T-cell (primary cell): ENCODE measurements around the gene OOEP. TPM values are rescaled to one million over a fixed set of nuclear protein-coding genes. Genes with fewer than 3 reads are reported as not detected.

Experiments
- ATAC-seq, 4 experiments: fragments of 200-7000 bp in 3 of 4; fragments of 150-1000 bp in 1 of 4; cut with Tn5 transposase; replicated peaks in 1 of 4; 1 replicate in 3 of 4; 2 replicates in 1 of 4; pipeline ENCODE4 v1.10.0; 2021; ENCODE audit warnings: moderate library complexity in 3 of 4, mild to moderate bottlenecking in 2 of 4, moderate number of reproducible peaks in 1 of 4
- CTCF ChIA-PET, 2 donors: fragments of 300-600 bp; sonication (Branson Sonifier 250); formaldehyde crosslinking; loops; one replicate each; lab custom pipeline; 2022; ENCODE audit warnings: antibody characterized with exemption in 2 of 2; lab: Charles Lee
- POLR2A ChIA-PET, 2 donors: fragments of 300-600 bp; sonication (Branson Sonifier 250); formaldehyde crosslinking; loops; one replicate each; lab custom pipeline; 2022; ENCODE audit warnings: antibody characterized with exemption in 2 of 2; lab: Charles Lee
- DNase-seq, 35 experiments: peaks; one replicate each; pipeline versions ENCODE4 v3.0.0 to v3.0.0-alpha.2; 2013 to 2023
- H3K27ac ChIP-seq: one replicate; pipeline ENCODE4 v1.5.1; 2013; ENCODE audit warnings: low read length
- H3K27me3 ChIP-seq, 2 experiments: replicated peaks in 1 of 2; 1 replicate in 1 of 2; 2 replicates in 1 of 2; pipeline versions ENCODE4 v1.6.1 to v1.7.0; 2013; ENCODE audit warnings: low read length in 1 of 2, mixed read lengths in 1 of 2; ENCODE audit not compliant: control insufficient read depth in 2 of 2, insufficient read depth in 2 of 2; ENCODE audit errors: extremely low read depth in 1 of 2
- H3K36me3 ChIP-seq, 2 donors: 1 replicate in 1 of 2; 2 replicates in 1 of 2; pipeline versions ENCODE4 v1.6.1 to v1.7.0; 2013; ENCODE audit warnings: low read length in 1 of 2; ENCODE audit not compliant: control insufficient read depth in 2 of 2, insufficient read depth in 1 of 2; ENCODE audit errors: extremely low read depth in 1 of 2
- H3K4me1 ChIP-seq, 2 experiments: 1 replicate in 1 of 2; 2 replicates in 1 of 2; pipeline versions ENCODE4 v1.6.1 to v1.7.0; 2013; ENCODE audit warnings: low read length in 2 of 2, mixed read lengths in 1 of 2; ENCODE audit not compliant: insufficient read depth in 2 of 2, control insufficient read depth in 1 of 2; ENCODE audit errors: extremely low read depth in 1 of 2
- H3K4me3 ChIP-seq, 2 donors: 1 replicate in 1 of 2; 2 replicates in 1 of 2; pipeline versions ENCODE4 v1.5.1 to v1.7.0; 2013; ENCODE audit warnings: mild to moderate bottlenecking in 2 of 2, low read length in 1 of 2, moderate library complexity in 1 of 2; ENCODE audit not compliant: control insufficient read depth in 1 of 2; ENCODE audit errors: extremely low read depth in 1 of 2
- H3K9me3 ChIP-seq: 2 replicates; pipeline ENCODE4 v1.7.0; 2013
- H3K27ac Mint-ChIP-seq, 2 donors: one replicate each; pipeline ENCODE4 v1.8.0; 2020 to 2021; ENCODE audit warnings: mild to moderate bottlenecking in 2 of 2, mixed read lengths in 2 of 2
- H3K27me3 Mint-ChIP-seq, 2 donors: one replicate each; pipeline ENCODE4 v1.8.0; 2021 to 2022; ENCODE audit warnings: mixed read lengths in 2 of 2
- H3K36me3 Mint-ChIP-seq: one replicate; pipeline ENCODE4 v1.8.0; 2021; ENCODE audit warnings: mixed read lengths
- H3K4me1 Mint-ChIP-seq, 3 donors: one replicate each; pipeline ENCODE4 v1.8.0; 2020 to 2022; ENCODE audit warnings: mixed read lengths in 3 of 3, mild to moderate bottlenecking in 1 of 3
- H3K4me3 Mint-ChIP-seq, 3 donors: one replicate each; pipeline ENCODE4 v1.8.0; 2020 to 2022; ENCODE audit warnings: mild to moderate bottlenecking in 3 of 3, mixed read lengths in 3 of 3, moderate library complexity in 3 of 3
- H3K9me3 Mint-ChIP-seq, 3 donors: one replicate each; pipeline ENCODE4 v1.8.0; 2020 to 2022; ENCODE audit warnings: mixed read lengths in 3 of 3
- WGBS: methylation state at CpG from one replicate; pipeline ENCODE4 v1.1.5; 2013; ENCODE audit warnings: missing lambda C conversion rate; ENCODE audit not compliant: insufficient coverage; 5-methylcytosine and 5-hydroxymethylcytosine counted together
- total RNA-seq, 35 experiments: library from RNA in 6 of 35; stranded (reverse) in 6 of 35; fragments of 120-200 nt in 1 of 35; gene quantifications; one replicate each; pipeline versions ENCODE4 v1.2.1 to v1.2.4 and lab custom pipeline; 2013 to 2026

OOEP gene
- total RNA-seq, 5 donors from 2014 or later (not counting 1 experiment from before 2014, with no cell fraction given): 0.63 to 0.93 TPM; not detected in 3

GRCh38 chr6:73363537-73363875 is 6.2 kb downstream of the OOEP start:
- Mint-ChIP-seq H3K27ac (no peak overlapping the region), H3K4me3 (no peak overlapping the region), H3K4me1 (no peaks in the 10 kb centered on the region), H3K27me3 (peaks cover 0 to 3% of the 10 kb centered on the region in 2 donors), H3K36me3 (no peaks in the 10 kb centered on the region), H3K9me3 (no peaks in the 10 kb centered on the region)
- H3K36me3 ChIP-seq: no peaks in the 10 kb centered on the region
- H3K9me3 ChIP-seq: no peaks in the 10 kb centered on the region
- no peak overlapping the region for H3K27ac ChIP-seq
- no peaks in the 10 kb centered on the region for H3K4me1 ChIP-seq
- POLR2A ChIA-PET: no interaction called here
- ATAC-seq (no peak), DNase-seq (no peak)
- peaks cover 0 to 20% of the 10 kb centered on the region in 2 experiments for H3K27me3 ChIP-seq
- CTCF ChIA-PET: no interaction called here
- H3K4me3 ChIP-seq: no peak overlapping the region
- 96% methylated on average over 18 of the region's 23 CpGs for WGBS

- Histone ChIP-seq H3K9me3 (no peaks in the 10 kb centered on the region), H3K27ac (no peak overlapping the region), H3K27me3 (peaks cover 0 to 20% of the 10 kb centered on the region in 2 experiments), H3K36me3 (no peaks in the 10 kb centered on the region), H3K4me3 (no peak overlapping the region), H3K4me1 (no peaks in the 10 kb centered on the region)
- ChIA-PET POLR2A (no interaction called here), CTCF (no interaction called here)
- DNase-seq (no peak), ATAC-seq (no peak)
- H3K4me1 Mint-ChIP-seq: no peaks in the 10 kb centered on the region
- peaks cover 0 to 3% of the 10 kb centered on the region in 2 donors for H3K27me3 Mint-ChIP-seq
- no peak overlapping the region for H3K27ac Mint-ChIP-seq
- 96% methylated on average over 27 of the region's 31 CpGs for WGBS
- no peaks in the 10 kb centered on the region for H3K36me3 Mint-ChIP-seq
- H3K9me3 Mint-ChIP-seq: no peaks in the 10 kb centered on the region
- H3K4me3 Mint-ChIP-seq: no peak overlapping the region
These were observed 6.7 kb downstream of the OOEP start for GRCh38 chr6:73362869-73363536.

GRCh38 chr6:73362358-73362757 is 7.3 kb downstream of the OOEP start, which contains the start of gene KHDC3L:
Gene KHDC3L, plus strand, starts transcription at chr6:73362658. Its CDS starts 72 bp downstream, at chr6:73362730.
- H3K27ac Mint-ChIP-seq: no peak within 1 kb of the TSS
- H3K27me3 Mint-ChIP-seq: peaks cover 0 to 3% of the 10 kb centered on the region in 2 donors

GRCh38 chr6:73353636-73354593 is 15.8 kb downstream of the OOEP start, which contains the start of gene DPPA5:
Gene DPPA5, minus strand, starts transcription at chr6:73354276. Its CDS starts 51 bp downstream, at chr6:73354225.
- H3K4me1 Mint-ChIP-seq: no peaks in the 10 kb centered on the region
- POLR2A ChIA-PET: no interaction called here

More at GRCh38 chr6:73362358-73362757, 7.3 kb downstream of the OOEP start, which contains the start of gene KHDC3L:
- no peaks in the 10 kb centered on the region for H3K4me1 Mint-ChIP-seq
- 88% methylated on average over 23 of the region's 23 CpGs for WGBS
- H3K9me3 Mint-ChIP-seq: no peaks in the 10 kb centered on the region
- Histone ChIP-seq H3K36me3 (no peaks in the 10 kb centered on the region), H3K4me3 (no peak within 1 kb of the TSS), H3K27ac (no peak within 1 kb of the TSS), H3K27me3 (peaks cover 0 to 20% of the 10 kb centered on the region in 2 experiments), H3K9me3 (no peaks in the 10 kb centered on the region), H3K4me1 (no peaks in the 10 kb centered on the region)
- POLR2A ChIA-PET: no interaction called here
- CTCF ChIA-PET: no interaction called here
- H3K36me3 Mint-ChIP-seq: no peaks in the 10 kb centered on the region
- ATAC-seq (no peak), DNase-seq (no peak)
- no peak within 1 kb of the TSS for H3K4me3 Mint-ChIP-seq

GRCh38 chr6:73349311-73349710 is 20.4 kb downstream of the OOEP start:
- Mint-ChIP-seq H3K27ac (no peak overlapping the region), H3K27me3 (peaks cover 43 to 47% of the 10 kb centered on the region in 2 donors)

More at GRCh38 chr6:73353636-73354593, 15.8 kb downstream of the OOEP start, which contains the start of gene DPPA5:
- H3K36me3 ChIP-seq: no peaks in the 10 kb centered on the region
- no peak within 1 kb of the TSS for H3K27ac Mint-ChIP-seq
- H3K4me3 ChIP-seq: no peak within 1 kb of the TSS
- peaks cover 26 to 27% of the 10 kb centered on the region in 2 donors for H3K27me3 Mint-ChIP-seq
- H3K27ac ChIP-seq: no peak within 1 kb of the TSS
- no peak within 1 kb of the TSS for H3K4me3 Mint-ChIP-seq
- ATAC-seq (no peak), DNase-seq (no peak)
- no peaks in the 10 kb centered on the region for H3K9me3 ChIP-seq
- no peaks in the 10 kb centered on the region for H3K4me1 ChIP-seq
- CTCF ChIA-PET: interaction anchor here in 1 of 2 donors (0.7 kb wide), 1 partner anchor 238 kb away, joined by 6 read pairs; no protein-coding TSS in a partner anchor
- peaks cover 0 to 37% of the 10 kb centered on the region in 2 experiments for H3K27me3 ChIP-seq
- 85% methylated on average over 46 of the region's 59 CpGs for WGBS
- H3K36me3 Mint-ChIP-seq: no peaks in the 10 kb centered on the region
- H3K9me3 Mint-ChIP-seq: no peaks in the 10 kb centered on the region

GRCh38 chr6:73348550-73349204 is 21.0 kb downstream of the OOEP start:
- CTCF ChIA-PET: no interaction called here
- WGBS: 66% methylated on average over 17 of the region's 33 CpGs
- Mint-ChIP-seq H3K9me3 (no peaks in the 10 kb centered on the region), H3K27ac (no peak overlapping the region), H3K4me1 (no peaks in the 10 kb centered on the region), H3K4me3 (no peak overlapping the region), H3K36me3 (no peaks in the 10 kb centered on the region), H3K27me3 (peaks cover 43 to 47% of the 10 kb centered on the region in 2 donors)
- Histone ChIP-seq H3K4me1 (no peaks in the 10 kb centered on the region), H3K9me3 (no peaks in the 10 kb centered on the region), H3K27me3 (peaks cover 5 to 37% of the 10 kb centered on the region in 2 experiments), H3K36me3 (no peaks in the 10 kb centered on the region), H3K4me3 (no peak overlapping the region), H3K27ac (no peak overlapping the region)
- POLR2A ChIA-PET: no interaction called here
- DNase-seq: no peak
- ATAC-seq: no peak

More at GRCh38 chr6:73349311-73349710, 20.4 kb downstream of the OOEP start:
- no peak overlapping the region for H3K4me3 Mint-ChIP-seq
- no peak overlapping the region for H3K4me3 ChIP-seq
- no peaks in the 10 kb centered on the region for H3K4me1 ChIP-seq
- DNase-seq (no peak), ATAC-seq (no peak)
- no peak overlapping the region for H3K27ac ChIP-seq
- no peaks in the 10 kb centered on the region for H3K36me3 Mint-ChIP-seq
- H3K27me3 ChIP-seq: peaks cover 5 to 43% of the 10 kb centered on the region in 2 experiments
- H3K9me3 ChIP-seq: no peaks in the 10 kb centered on the region
- WGBS: no CpG with 5 or more reads among the region's 6 CpGs
- no peaks in the 10 kb centered on the region for H3K9me3 Mint-ChIP-seq
- CTCF ChIA-PET: no interaction called here
- H3K36me3 ChIP-seq: no peaks in the 10 kb centered on the region
- no peaks in the 10 kb centered on the region for H3K4me1 Mint-ChIP-seq
- POLR2A ChIA-PET: no interaction called here
